Suprapubic skin (tissue), 4 donors: ENCODE results near the gene PGM3.

ENCODE experiments used
- POLR2A ChIP-seq, 2 donors: fragments of 450-650 bp; IDR thresholded peaks; one replicate each; pipeline ENCODE4 v1.6.1; 2017; ENCODE audit warnings: antibody characterized with exemption in 2 of 2, mild to moderate bottlenecking in 2 of 2, moderate library complexity in 2 of 2
- POLR2AphosphoS5 ChIP-seq, 3 donors: sonication (generic); formaldehyde crosslinking; IDR thresholded peaks; one replicate each; pipeline ENCODE4 v1.6.1; 2017; ENCODE audit warnings: antibody characterized with exemption in 3 of 3
- TF ChIP-seq, protein P1 (sequence below), 2 donors: fragments of 200-600 bp in 1 of 2; fragments of 450-650 bp in 1 of 2; sonication (generic) in 1 of 2; IDR thresholded peaks; one replicate each; pipeline ENCODE4 v1.5.1; 2016 to 2019; ENCODE audit warnings: antibody characterized with exemption in 2 of 2, mild to moderate bottlenecking in 1 of 2, moderate library complexity in 1 of 2

DNA sequence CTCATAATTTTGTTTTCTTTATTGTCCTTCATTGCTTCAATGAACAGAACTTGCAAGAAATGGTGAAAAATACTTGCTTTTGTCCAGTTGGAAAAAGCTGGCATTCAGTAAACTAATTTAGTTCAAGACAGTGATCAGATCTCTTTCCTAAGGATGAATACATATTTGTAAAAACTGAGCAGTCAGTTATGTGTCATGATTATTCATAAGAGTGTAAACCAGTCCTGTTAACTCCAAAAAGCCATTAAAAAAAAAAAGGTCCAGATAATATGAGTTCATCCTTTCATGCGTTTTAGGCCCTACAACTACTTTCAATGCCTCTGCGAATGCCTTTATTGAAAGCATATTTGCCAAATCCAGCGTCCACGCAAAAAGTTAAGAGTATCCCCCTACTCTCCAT is 609 bp downstream of the PGM3 start:
- no peak for TF ChIP-seq POLR2AphosphoS5 (IDR thresholded peaks at IDR 0.05)
- TF ChIP-seq, protein P1, sequence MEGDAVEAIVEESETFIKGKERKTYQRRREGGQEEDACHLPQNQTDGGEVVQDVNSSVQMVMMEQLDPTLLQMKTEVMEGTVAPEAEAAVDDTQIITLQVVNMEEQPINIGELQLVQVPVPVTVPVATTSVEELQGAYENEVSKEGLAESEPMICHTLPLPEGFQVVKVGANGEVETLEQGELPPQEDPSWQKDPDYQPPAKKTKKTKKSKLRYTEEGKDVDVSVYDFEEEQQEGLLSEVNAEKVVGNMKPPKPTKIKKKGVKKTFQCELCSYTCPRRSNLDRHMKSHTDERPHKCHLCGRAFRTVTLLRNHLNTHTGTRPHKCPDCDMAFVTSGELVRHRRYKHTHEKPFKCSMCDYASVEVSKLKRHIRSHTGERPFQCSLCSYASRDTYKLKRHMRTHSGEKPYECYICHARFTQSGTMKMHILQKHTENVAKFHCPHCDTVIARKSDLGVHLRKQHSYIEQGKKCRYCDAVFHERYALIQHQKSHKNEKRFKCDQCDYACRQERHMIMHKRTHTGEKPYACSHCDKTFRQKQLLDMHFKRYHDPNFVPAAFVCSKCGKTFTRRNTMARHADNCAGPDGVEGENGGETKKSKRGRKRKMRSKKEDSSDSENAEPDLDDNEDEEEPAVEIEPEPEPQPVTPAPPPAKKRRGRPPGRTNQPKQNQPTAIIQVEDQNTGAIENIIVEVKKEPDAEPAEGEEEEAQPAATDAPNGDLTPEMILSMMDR (IDR thresholded peaks at IDR 0.05), result no peak
- TF ChIP-seq POLR2A (IDR thresholded peaks at IDR 0.05), result no peak
